ENCODE results near the gene ATP8A2.

GRCh38 chr13:25608181-25608580 lies 236.4 kb downstream of the ATP8A2 start:
- TF ChIP-seq CTCF (conservative IDR thresholded peaks at IDR 0.05) (no peak), EZH2 (IDR thresholded peaks at IDR 0.05; ENCODE audit: low read depth) (no peak)
